Nephron progenitor cell (in vitro differentiated cells): ENCODE results near the gene GOLPH3L.
"Not testable (repeated sequence)": the region's sequence is repeated elsewhere in the genome, so short reads cannot be mapped to it uniquely, and the experiment has no call there.

Experiments
- DNase-seq: peaks from one replicate; pipeline ENCODE4 v3.0.0; 2021
- H3K27ac Mint-ChIP-seq: 2 replicates; pipeline ENCODE4 v1.8.0; 2021; ENCODE audit warnings: mild to moderate bottlenecking, moderate library complexity, mixed read lengths
- H3K27me3 Mint-ChIP-seq: 2 replicates; pipeline ENCODE4 v1.8.0; 2021; ENCODE audit warnings: mild to moderate bottlenecking, low read depth, mixed read lengths; ENCODE audit not compliant: poor library complexity
- H3K36me3 Mint-ChIP-seq: 2 replicates; pipeline ENCODE4 v1.8.0; 2021; ENCODE audit warnings: low read depth, mixed read lengths
- H3K4me1 Mint-ChIP-seq: 2 replicates; pipeline ENCODE4 v1.8.0; 2021; ENCODE audit warnings: mixed read lengths
- H3K4me3 Mint-ChIP-seq: 2 replicates; pipeline ENCODE4 v1.8.0; 2021; ENCODE audit warnings: mild to moderate bottlenecking, moderate library complexity, mixed read lengths
- H3K9me3 Mint-ChIP-seq: 2 replicates; pipeline ENCODE4 v1.8.0; 2021; ENCODE audit warnings: mild to moderate bottlenecking, moderate library complexity, mixed read lengths
- CTCF ChIP-seq: fragments of 200-600 bp; sonication (generic); IDR thresholded peaks from 2 replicates; pipeline ENCODE4 v1.5.0; 2021; ENCODE audit warnings: antibody characterized with exemption

The GOLPH3L gene

DNA sequence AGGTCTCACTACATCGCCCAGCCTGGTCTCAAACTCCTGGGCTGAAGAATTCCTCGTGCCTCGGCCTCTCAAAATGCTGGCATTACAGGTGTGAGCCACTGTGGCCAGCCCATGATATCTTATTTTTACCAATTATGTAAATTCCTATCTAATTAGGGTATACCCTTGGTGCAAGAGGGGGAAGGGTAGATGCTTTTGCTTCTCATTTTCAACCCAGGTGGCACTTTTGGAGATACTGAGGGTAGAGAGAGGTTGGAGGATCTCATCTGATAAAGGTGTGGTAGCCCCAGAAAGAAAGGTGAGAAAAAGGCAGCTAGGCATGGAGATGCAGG lies 85.0 kb downstream of the GOLPH3L start:
- Mint-ChIP-seq H3K9me3 (no peaks in the 10 kb centered on the region), H3K4me3 (no peak overlapping the region), H3K27me3 (peaks cover 6% of the 10 kb centered on the region), H3K36me3 (peaks cover 62% of the 10 kb centered on the region), H3K27ac (peak overlapping the region; percentile 11), H3K4me1 (peaks cover 10% of the 10 kb centered on the region)
- DNase-seq = no peak
- no peak for TF ChIP-seq CTCF

GRCh38 chr1:150610576-150610975 lies 86.4 kb downstream of the GOLPH3L start:
- no peak for TF ChIP-seq CTCF
- no peak overlapping the region for H3K4me3 Mint-ChIP-seq
- no peak for DNase-seq
- no peak overlapping the region for H3K27ac Mint-ChIP-seq
- H3K4me1 Mint-ChIP-seq = peaks cover 10% of the 10 kb centered on the region
- H3K27me3 Mint-ChIP-seq = peaks cover 3% of the 10 kb centered on the region
- no peaks in the 10 kb centered on the region for H3K9me3 Mint-ChIP-seq
- H3K36me3 Mint-ChIP-seq = peaks cover 56% of the 10 kb centered on the region

- no peak for TF ChIP-seq CTCF
- no peaks in the 10 kb centered on the region for H3K9me3 Mint-ChIP-seq
- H3K27ac Mint-ChIP-seq = peak overlapping the region; percentile 88
- H3K4me3 Mint-ChIP-seq = no peak overlapping the region
- H3K4me1 Mint-ChIP-seq = peaks cover 12% of the 10 kb centered on the region
- peaks cover 51% of the 10 kb centered on the region for H3K36me3 Mint-ChIP-seq
- H3K27me3 Mint-ChIP-seq = peaks cover 3% of the 10 kb centered on the region
- no peak for DNase-seq
Observed at GRCh38 chr1:150609732-150610131, 87.2 kb downstream of the GOLPH3L start.

- Mint-ChIP-seq H3K27ac (no peak overlapping the region), H3K9me3 (no peaks in the 10 kb centered on the region), H3K36me3 (peaks cover 42% of the 10 kb centered on the region), H3K27me3 (no peaks in the 10 kb centered on the region), H3K4me1 (peaks cover 18% of the 10 kb centered on the region), H3K4me3 (no peak overlapping the region)
- no peak for DNase-seq
- TF ChIP-seq CTCF = no peak
Observed at GRCh38 chr1:150606463-150607142, 90.4 kb downstream of the GOLPH3L start.

DNA sequence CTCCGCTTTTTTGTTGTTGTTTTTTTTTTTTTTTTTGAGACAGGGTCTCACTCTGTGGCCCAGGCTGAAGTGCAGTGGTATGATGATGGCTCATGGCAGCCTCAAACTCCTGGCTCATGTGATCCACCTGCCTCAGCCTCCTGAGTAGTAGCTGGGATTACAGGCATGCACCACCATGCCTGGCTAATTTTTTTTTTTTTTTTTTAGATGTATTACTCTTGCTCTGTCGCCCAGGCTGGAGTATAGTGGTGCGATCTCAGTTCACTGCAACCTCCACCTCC lies 91.6 kb downstream of the GOLPH3L start:
- H3K27ac Mint-ChIP-seq, H3K9me3 Mint-ChIP-seq, DNase-seq, H3K4me3 Mint-ChIP-seq, H3K27me3 Mint-ChIP-seq: not testable (repeated sequence)
- Mint-ChIP-seq H3K4me1 (peaks cover 13% of the 10 kb centered on the region), H3K36me3 (peaks cover 40% of the 10 kb centered on the region)

DNA sequence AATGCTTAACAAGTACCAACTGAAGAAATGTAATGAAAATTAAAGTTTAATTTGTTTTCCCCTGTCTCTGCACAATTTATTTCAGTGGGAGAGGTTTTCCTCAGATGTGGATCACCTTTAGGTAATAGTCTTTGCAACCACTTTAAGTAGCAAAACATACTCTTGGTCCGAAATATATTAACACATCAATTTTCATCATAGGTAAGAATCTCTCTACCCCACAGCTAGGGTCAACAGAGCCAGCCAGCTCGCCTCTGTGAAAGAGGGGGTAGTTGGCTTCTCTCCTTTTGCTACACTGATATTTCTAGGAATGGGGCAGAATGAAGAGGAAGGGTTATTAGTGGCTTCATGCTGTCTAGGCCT lies 92.7 kb downstream of the GOLPH3L start:
- Mint-ChIP-seq H3K4me3 (no peak overlapping the region), H3K4me1 (peaks cover 8% of the 10 kb centered on the region), H3K27ac (peak overlapping the region; percentile 87), H3K36me3 (peaks cover 43% of the 10 kb centered on the region), H3K9me3 (no peaks in the 10 kb centered on the region), H3K27me3 (no peaks in the 10 kb centered on the region)
- TF ChIP-seq CTCF = no peak
- no peak for DNase-seq
